HepG2 (cell line): ENCODE results near the gene B3GNT7.

Experiments
- ETS1 ChIP-seq: sonication (generic); formaldehyde crosslinking; IDR thresholded peaks from 2 replicates; pipeline ENCODE4 v1.4.0; 2020; ENCODE audit warnings: missing genetic modification reagents
- FOXA1 ChIP-seq, 2 experiments: fragments of 450-650 bp in 1 of 2; sonication (generic) in 1 of 2; formaldehyde crosslinking in 1 of 2; IDR thresholded peaks; 2 replicates each; pipeline versions ENCODE4 v1.4.0 to v1.6.1; 2016 to 2020; ENCODE audit warnings: missing genetic modification reagents in 1 of 2
- HMGA1 ChIP-seq: sonication (generic); formaldehyde crosslinking; conservative IDR thresholded peaks from 2 replicates; pipeline ENCODE4 v1.4.0; 2020; ENCODE audit warnings: missing genetic modification reagents
- MAFF ChIP-seq: IDR thresholded peaks from 2 replicates; pipeline ENCODE4 v1.6.1; 2011; ENCODE audit warnings: low read depth, low read length, improper control_type of control experiment
- MEIS2 ChIP-seq: sonication (generic); formaldehyde crosslinking; IDR thresholded peaks from 2 replicates; pipeline ENCODE4 v1.9.0; 2021; ENCODE audit warnings: mild to moderate bottlenecking, missing genetic modification reagents
- NFE2L2 ChIP-seq: fragments of 150-350 bp; IDR thresholded peaks from 2 replicates; pipeline ENCODE4 v1.6.1; 2014; ENCODE audit warnings: low read length
- NFIC ChIP-seq: IDR thresholded peaks from 2 replicates; pipeline ENCODE4 v1.6.1; 2012; ENCODE audit warnings: mild to moderate bottlenecking, low read length, inconsistent platforms
- POLR2A ChIP-seq, 2 experiments: IDR thresholded peaks; 2 replicates each; pipeline ENCODE4 v1.6.1; 2011; ENCODE audit warnings: low read depth in 2 of 2, low read length in 2 of 2, mild to moderate bottlenecking in 1 of 2, moderate library complexity in 1 of 2; ENCODE audit not compliant: insufficient read depth in 1 of 2
- RFX3 ChIP-seq: IDR thresholded peaks from 2 replicates; pipeline ENCODE4 v1.6.1; 2016; ENCODE audit warnings: missing biosample characterization, missing genetic modification reagents
- SIN3A ChIP-seq: IDR thresholded peaks from 2 replicates; pipeline ENCODE4 v1.6.1; 2011; ENCODE audit warnings: low read depth, mild to moderate bottlenecking, control low read depth, low read length, borderline replicate concordance
- TAF1 ChIP-seq: sonication (generic); formaldehyde crosslinking; IDR thresholded peaks from 2 replicates; pipeline ENCODE4 v1.4.0; 2020; ENCODE audit warnings: missing genetic modification reagents
- ZNF484 ChIP-seq: sonication (generic); formaldehyde crosslinking; IDR thresholded peaks from 2 replicates; pipeline ENCODE4 v1.5.1; 2020; ENCODE audit warnings: mild to moderate bottlenecking, low read depth, missing genetic modification reagents, borderline replicate concordance

- TF ChIP-seq HMGA1 (CRISPR knock-in tag), result no peak
- no peak for TF ChIP-seq NFE2L2
- no peak for TF ChIP-seq ZNF484 (CRISPR knock-in tag)
- TF ChIP-seq NFIC, result no peak
- TF ChIP-seq POLR2A (IDR thresholded peaks at IDR 0.05; ENCODE audit: insufficient read depth in 1 of 2, low read depth in 2 of 2, low read length in 2 of 2), result no peak
- no peak for TF ChIP-seq ETS1 (CRISPR knock-in tag)
- TF ChIP-seq MAFF, result no peak
- TF ChIP-seq FOXA1 (IDR thresholded peaks at IDR 0.05), result no peak
- TF ChIP-seq FOXA1 (CRISPR knock-in tag; IDR thresholded peaks at IDR 0.05), result no peak
- no peak for TF ChIP-seq TAF1
- no peak for TF ChIP-seq RFX3
- TF ChIP-seq MEIS2 (CRISPR knock-in tag), result no peak
- no peak for TF ChIP-seq SIN3A
Measured at GRCh38 chr2:231385429-231385828, 10.1 kb upstream of the B3GNT7 start.
